ENCODE data around the gene TIMP2.

The TIMP2 gene

GRCh38 chr17:78933025-78933958 lies 8.1 kb upstream of the TIMP2 start:
- no peak overlapping the region for H3K4me3 ChIP-seq (ENCODE audit: low read depth, low read length)
- TF ChIP-seq POLR2A (IDR thresholded peaks at IDR 0.05; ENCODE audit: extremely low read depth, insufficient read length) (no peak), MAX (IDR thresholded peaks at IDR 0.05; ENCODE audit: low read depth, low read length) (no peak), MYC (IDR thresholded peaks at IDR 0.05; ENCODE audit: low read depth, low read length) (no peak)
- TF ChIP-seq, protein P1, sequence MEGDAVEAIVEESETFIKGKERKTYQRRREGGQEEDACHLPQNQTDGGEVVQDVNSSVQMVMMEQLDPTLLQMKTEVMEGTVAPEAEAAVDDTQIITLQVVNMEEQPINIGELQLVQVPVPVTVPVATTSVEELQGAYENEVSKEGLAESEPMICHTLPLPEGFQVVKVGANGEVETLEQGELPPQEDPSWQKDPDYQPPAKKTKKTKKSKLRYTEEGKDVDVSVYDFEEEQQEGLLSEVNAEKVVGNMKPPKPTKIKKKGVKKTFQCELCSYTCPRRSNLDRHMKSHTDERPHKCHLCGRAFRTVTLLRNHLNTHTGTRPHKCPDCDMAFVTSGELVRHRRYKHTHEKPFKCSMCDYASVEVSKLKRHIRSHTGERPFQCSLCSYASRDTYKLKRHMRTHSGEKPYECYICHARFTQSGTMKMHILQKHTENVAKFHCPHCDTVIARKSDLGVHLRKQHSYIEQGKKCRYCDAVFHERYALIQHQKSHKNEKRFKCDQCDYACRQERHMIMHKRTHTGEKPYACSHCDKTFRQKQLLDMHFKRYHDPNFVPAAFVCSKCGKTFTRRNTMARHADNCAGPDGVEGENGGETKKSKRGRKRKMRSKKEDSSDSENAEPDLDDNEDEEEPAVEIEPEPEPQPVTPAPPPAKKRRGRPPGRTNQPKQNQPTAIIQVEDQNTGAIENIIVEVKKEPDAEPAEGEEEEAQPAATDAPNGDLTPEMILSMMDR (IDR thresholded peaks at IDR 0.05; ENCODE audit: low read depth, low read length), result no peak
- peak; percentile 77 for DNase-seq (ENCODE audit: low read depth)

DNA sequence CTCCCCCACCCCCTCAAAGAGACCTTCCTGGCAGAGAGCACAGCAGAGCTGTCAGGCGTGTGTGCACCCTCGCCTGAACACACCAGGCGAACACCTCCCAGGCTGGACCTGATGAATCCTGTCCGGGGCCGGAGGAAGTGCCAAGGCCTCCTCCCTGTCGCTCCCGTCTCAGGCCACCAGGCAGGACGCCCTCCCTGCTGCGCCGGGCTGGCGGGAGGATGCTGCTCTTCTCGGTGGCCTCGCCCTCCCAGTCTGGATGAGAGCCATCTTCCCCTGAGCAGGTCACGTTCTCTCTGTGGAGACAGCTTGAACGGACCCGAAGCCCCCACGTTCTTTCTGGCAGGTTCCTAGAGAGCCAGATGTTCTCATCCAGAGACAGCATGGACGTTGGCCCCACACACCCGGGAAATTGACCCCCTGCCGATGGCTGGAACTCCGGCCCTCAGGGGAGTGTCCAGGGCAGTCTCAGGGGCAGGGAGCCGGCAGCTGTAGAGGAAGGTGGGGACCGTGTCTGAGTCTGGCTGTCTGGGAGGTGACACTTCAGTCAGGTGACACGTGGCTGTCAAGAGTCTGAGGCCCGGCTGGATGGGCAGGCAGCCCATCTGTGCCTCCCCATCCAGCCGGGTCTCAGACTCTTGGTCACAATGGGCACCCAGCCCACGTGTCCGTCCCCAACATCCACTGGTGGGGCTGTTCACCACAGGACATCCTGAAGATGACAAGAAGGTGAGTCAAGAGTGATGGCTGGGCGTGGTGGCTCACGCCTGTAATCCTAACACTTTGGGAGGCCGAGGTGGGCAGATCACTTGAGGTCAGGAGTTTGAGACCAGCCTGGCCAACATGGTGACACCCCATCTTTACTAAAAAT lies 5.0 kb upstream of the TIMP2 start:
- DNase-seq (ENCODE audit: low read depth), result no peak
- TF ChIP-seq MAX (IDR thresholded peaks at IDR 0.05; ENCODE audit: low read depth, low read length) (no peak), MYC (IDR thresholded peaks at IDR 0.05; ENCODE audit: low read depth, low read length) (no peak), POLR2A (IDR thresholded peaks at IDR 0.05; ENCODE audit: extremely low read depth, insufficient read length) (no peak)
- TF ChIP-seq, protein P1 (IDR thresholded peaks at IDR 0.05; ENCODE audit: low read depth, low read length), result no peak
- no peak overlapping the region for H3K4me3 ChIP-seq (ENCODE audit: low read depth, low read length)

GRCh38 chr17:78925662-78926555 lies 722 bp upstream of the TIMP2 start:
- TF ChIP-seq MAX (IDR thresholded peaks at IDR 0.05; ENCODE audit: low read depth, low read length), result no peak
- peak; percentile 77 for DNase-seq (ENCODE audit: low read depth)
- peak overlapping the region; percentile 44 for H3K4me3 ChIP-seq (ENCODE audit: low read depth, low read length)

DNA sequence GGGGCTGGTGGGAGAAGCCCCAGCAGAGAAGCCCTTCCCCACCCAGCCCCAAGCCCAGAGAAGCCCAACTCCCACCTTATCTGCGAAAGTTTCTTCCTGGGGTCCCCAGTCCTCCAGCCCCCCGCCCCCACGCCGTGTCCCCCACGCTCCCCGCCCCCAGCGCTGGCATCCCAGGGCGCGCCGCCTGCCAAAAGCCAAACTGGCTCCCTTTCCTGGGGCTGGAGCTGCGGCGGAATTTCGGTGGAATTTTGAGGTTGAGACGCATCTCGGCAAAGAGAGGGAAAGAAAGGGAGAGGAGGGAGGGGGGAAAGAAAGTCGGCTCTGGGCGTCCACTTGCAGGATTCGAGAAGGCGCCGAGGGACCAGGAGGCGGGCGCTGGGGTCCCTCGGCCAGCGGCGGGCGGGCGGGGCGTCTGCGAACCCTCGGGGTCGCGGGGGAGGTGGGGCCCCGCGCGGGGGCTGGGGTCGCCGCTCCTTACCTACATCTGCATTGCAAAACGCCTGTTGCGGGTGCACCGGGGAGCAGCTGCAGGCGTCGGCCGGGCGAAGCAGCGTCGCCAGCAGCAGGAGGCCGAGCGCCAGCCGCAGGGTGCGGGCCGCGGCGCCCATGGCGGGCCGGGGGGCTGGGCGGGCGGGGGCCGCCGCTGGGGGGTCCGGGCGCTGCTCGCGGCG lies 571 bp downstream of the TIMP2 start:
- DNase-seq (ENCODE audit: low read depth), result peak; percentile 51
- H3K4me3 ChIP-seq (ENCODE audit: low read depth, low read length), result peak overlapping the region; percentile 53
- TF ChIP-seq, protein P1 (IDR thresholded peaks at IDR 0.05; ENCODE audit: low read depth, low read length), result no peak
- TF ChIP-seq POLR2A (IDR thresholded peaks at IDR 0.05; ENCODE audit: extremely low read depth, insufficient read length) (no peak), MYC (IDR thresholded peaks at IDR 0.05; ENCODE audit: low read depth, low read length) (no peak), MAX (IDR thresholded peaks at IDR 0.05; ENCODE audit: low read depth, low read length) (no peak)

- DNase-seq (ENCODE audit: low read depth), result peak; percentile 64
- TF ChIP-seq MYC (IDR thresholded peaks at IDR 0.05; ENCODE audit: low read depth, low read length), result no peak
- no peak for TF ChIP-seq POLR2A (IDR thresholded peaks at IDR 0.05; ENCODE audit: extremely low read depth, insufficient read length)
- TF ChIP-seq, protein P1 (IDR thresholded peaks at IDR 0.05; ENCODE audit: low read depth, low read length), result no peak
- TF ChIP-seq MAX (IDR thresholded peaks at IDR 0.05; ENCODE audit: low read depth, low read length), result no peak
- peak overlapping the region; percentile 53 for H3K4me3 ChIP-seq (ENCODE audit: low read depth, low read length)
Measured at GRCh38 chr17:78923660-78924453, 1.3 kb downstream of the TIMP2 start.
